K562 (cell line): ENCODE results near the gene CENPT. TPM values are rescaled to one million over a fixed set of nuclear protein-coding genes. Genes with fewer than 3 reads are reported as not detected.

Experiments used
- ATAC-seq: fragments of 200-7000 bp; cut with Tn5 transposase; 3 replicates; pipeline ENCODE4 v1.9.1; 2020; ENCODE audit warnings: moderate library complexity
- BruUV-seq: library from RNA; stranded (reverse); fragments of 400-500 nt; replicated peaks from 2 replicates; lab custom pipeline; 2021; lab: Mats Ljungman, UMichigan
- CTCF ChIA-PET: fragments of 300-600 bp; formaldehyde crosslinking; extraction: SDS; loops from one replicate; lab custom pipeline; 2021; ENCODE audit warnings: low intra/inter-chr PET ratio; lab: Yijun Ruan, JAX
- POLR2A ChIA-PET: fragments of 300-600, 350-650 bp; sonication (Branson Sonifier 250); formaldehyde crosslinking; extraction: SDS; loops from one replicate; lab custom pipeline; 2021; ENCODE audit warnings: antibody characterized with exemption, inconsistent platforms; lab: Yijun Ruan, JAX
- DNase-seq, 4 experiments: peaks; one replicate each; pipeline versions ENCODE4 v3.0.0 to v3.0.0-alpha.2; 2011 to 2018; ENCODE audit warnings: low spot score in 3 of 4, mixed read lengths in 3 of 4; ENCODE audit errors: extremely low read depth in 1 of 4
- FAIRE-seq: peaks from 2 replicates; lab custom pipeline; 2011; peaks lifted over from hg19 to GRCh38; lab: Jason Lieb, UNC
- H2AFZ ChIP-seq: 2 replicates; pipeline ENCODE4 v1.6.0; 2011; ENCODE audit warnings: low read depth, low read length, control low read depth, inconsistent platforms
- H3K27ac ChIP-seq: fragments of 200-600 bp; 3 replicates; pipeline ENCODE4 v1.8.0; 2011; ENCODE audit warnings: low read depth, mild to moderate bottlenecking, control low read depth, inconsistent platforms, low read length, moderate library complexity, mixed read lengths; ENCODE audit errors: extremely low read depth
- H3K27me3 ChIP-seq, 2 experiments: fragments of 300-600 bp in 1 of 2; 2 replicates in 1 of 2; 3 replicates in 1 of 2; pipeline versions ENCODE4 v1.6.0 to v1.8.0; 2011; ENCODE audit warnings: inconsistent platforms in 2 of 2, low read length in 2 of 2, mild to moderate bottlenecking in 1 of 2, mixed read lengths in 1 of 2, moderate library complexity in 1 of 2; ENCODE audit not compliant: control insufficient read depth in 2 of 2, insufficient read depth in 2 of 2
- H3K36me3 ChIP-seq: fragments of 300-600 bp; 3 replicates; pipeline ENCODE4 v1.8.0; 2011; ENCODE audit warnings: mild to moderate bottlenecking, low read length, inconsistent platforms; ENCODE audit not compliant: control insufficient read depth, insufficient read depth
- H3K4me1 ChIP-seq, 2 experiments: fragments of 200-600 bp in 1 of 2; replicated peaks in 1 of 2; 2 replicates in 1 of 2; 3 replicates in 1 of 2; pipeline versions ENCODE4 v1.5.1 to v1.8.0; 2011; ENCODE audit warnings: inconsistent platforms in 2 of 2, low read length in 2 of 2, mild to moderate bottlenecking in 1 of 2, mixed read lengths in 1 of 2, moderate library complexity in 1 of 2; ENCODE audit not compliant: control insufficient read depth in 2 of 2, insufficient read depth in 2 of 2
- H3K4me2 ChIP-seq: 2 replicates; pipeline ENCODE4 v1.6.1; 2011; ENCODE audit warnings: low read length, control low read depth, inconsistent platforms, mixed read lengths; ENCODE audit not compliant: insufficient read depth
- H3K4me3 ChIP-seq: fragments of 200-600 bp; sonication (generic), shearing (Covaris generic); 2 replicates; pipeline ENCODE4 v1.5.1; 2016; ENCODE audit warnings: control low read depth, inconsistent platforms
- H3K79me2 ChIP-seq: fragments of 200-600 bp; 3 replicates; pipeline ENCODE4 v1.8.0; 2011; ENCODE audit warnings: low read length, inconsistent platforms; ENCODE audit not compliant: control insufficient read depth, insufficient read depth
- H3K9ac ChIP-seq, 2 experiments: 2 replicates each; pipeline versions ENCODE4 v1.6.0 to v1.6.1; 2011; ENCODE audit warnings: low read depth in 2 of 2, low read length in 2 of 2, control low read depth in 1 of 2, inconsistent platforms in 1 of 2, mild to moderate bottlenecking in 1 of 2, mixed read lengths in 1 of 2; ENCODE audit not compliant: insufficient read depth in 1 of 2
- H3K9me1 ChIP-seq: one replicate; pipeline ENCODE4 v1.6.0; 2011; ENCODE audit warnings: inconsistent platforms, mild to moderate bottlenecking, low read length, moderate library complexity; ENCODE audit not compliant: control insufficient read depth, insufficient read depth
- H3K9me3 ChIP-seq: replicated peaks from 2 replicates; pipeline ENCODE4 v1.5.1; 2011; ENCODE audit warnings: low read depth, low read length, inconsistent platforms; ENCODE audit not compliant: control insufficient read depth, insufficient read depth
- H4K20me1 ChIP-seq: replicated peaks from 2 replicates; pipeline ENCODE4 v1.6.1; 2011; ENCODE audit warnings: low read length, inconsistent platforms, mixed read lengths; ENCODE audit not compliant: control insufficient read depth, insufficient read depth
- ETS2 ChIP-seq: IDR thresholded peaks from 2 replicates; pipeline ENCODE4 v1.6.1; 2016; ENCODE audit warnings: borderline replicate concordance, missing genetic modification characterization, mild to moderate bottlenecking, moderate library complexity, missing compliant biosample characterization; ENCODE audit not compliant: poor library complexity, severe bottlenecking
- EWSR1 ChIP-seq: fragments of 450-650 bp; IDR thresholded peaks from 2 replicates; pipeline ENCODE4 v1.6.1; 2018; ENCODE audit warnings: borderline replicate concordance, mild to moderate bottlenecking, low read depth, moderate library complexity; ENCODE audit not compliant: partially characterized antibody
- HNRNPK ChIP-seq: fragments of 200-400 bp; formaldehyde crosslinking; IDR thresholded peaks from one replicate; pipeline ENCODE4 v1.6.1; 2018; ENCODE audit warnings: mild to moderate bottlenecking, low read depth, low read length; ENCODE audit not compliant: poor library complexity, severe bottlenecking
- KAT7 ChIP-seq: sonication (generic); formaldehyde crosslinking; IDR thresholded peaks from 2 replicates; pipeline ENCODE4 v1.8.0; 2022; ENCODE audit warnings: missing genetic modification reagents, mild to moderate bottlenecking, borderline replicate concordance
- KDM1A ChIP-seq, 2 experiments: fragments of 450-650 bp; IDR thresholded peaks; 2 replicates each; pipeline ENCODE4 v1.6.1; 2016; ENCODE audit warnings: mild to moderate bottlenecking in 2 of 2
- KDM5B ChIP-seq: fragments of 200-600 bp; sonication (generic); IDR thresholded peaks from 2 replicates; pipeline ENCODE4 v1.6.1; 2012; ENCODE audit warnings: low read depth, mild to moderate bottlenecking, moderate library complexity, low read length, control low read depth, inconsistent platforms; ENCODE audit not compliant: insufficient replicate concordance
- MBD1 ChIP-seq: fragments of 250-450 bp; sonication (Bioruptor Pico); IDR thresholded peaks from 2 replicates; pipeline ENCODE4 v1.8.0; 2022; ENCODE audit warnings: inconsistent platforms
- MEF2A ChIP-seq: IDR thresholded peaks from 2 replicates; pipeline ENCODE4 v1.6.1; 2011; ENCODE audit warnings: low read depth, mild to moderate bottlenecking, low read length, moderate library complexity; ENCODE audit not compliant: control insufficient read depth
- PHF21A ChIP-seq: fragments of 450-650 bp; IDR thresholded peaks from 2 replicates; pipeline ENCODE4 v1.6.1; 2017; ENCODE audit warnings: low read depth, borderline replicate concordance
- POLR3A ChIP-seq: IDR thresholded peaks from 2 replicates; pipeline ENCODE4 v1.6.1; 2011; ENCODE audit warnings: borderline replicate concordance, mild to moderate bottlenecking, moderate library complexity; ENCODE audit not compliant: insufficient read length, insufficient read depth; ENCODE audit errors: extremely low read depth
- SLC30A9 ChIP-seq: fragments of 250-450 bp; sonication (Bioruptor Pico); IDR thresholded peaks from 2 replicates; pipeline ENCODE4 v1.8.0; 2022; ENCODE audit warnings: mild to moderate bottlenecking, moderate library complexity
- ZNF561 ChIP-seq: fragments of 450-650 bp; formaldehyde crosslinking; conservative IDR thresholded peaks from 2 replicates; pipeline ENCODE4 v1.4.0; 2020; ENCODE audit warnings: mild to moderate bottlenecking, moderate library complexity
- WGBS: fragments of 100-300 bp; shearing (Covaris generic); methylation state at CpG from one replicate; pipeline ENCODE4 v1.1.6; 2016; ENCODE audit warnings: low coverage, mixed read lengths; ENCODE audit not compliant: insufficient coverage; ENCODE audit errors: missing lambda C conversion rate; 5-methylcytosine and 5-hydroxymethylcytosine counted together
- in situ Hi-C: fragments of 300-500 bp; cut with MboI; formaldehyde crosslinking; loops from 4 replicates; pipeline ENCODE4 v1.15.0; 2018; ENCODE audit warnings: inconsistent platforms, mixed read lengths
- intact Hi-C: fragments of 100-400 bp; cut with micrococcal nuclease; formaldehyde crosslinking; loops from 2 replicates; pipeline ENCODE4 v1.14.2; 2022
- polyA plus RNA-seq, 8 experiments: library from polyadenylated mRNA; depleted of rRNA in 4 of 8; stranded (reverse) in 5 of 8; unstranded in 3 of 8; fragments of >200 nt; fragmentation: Nextera tagmentation in 2 of 8; fragmentation: Illumina TruSeq in 1 of 8; extraction: Ambion mirVana in 2 of 8; extraction: Trizol in 1 of 8; gene quantifications; 2 replicates each; pipeline versions ENCODE4 v1.2.1 to v1.2.3, GENCODE V29; 2011 to 2014; ENCODE audit warnings: inconsistent platforms in 1 of 8, missing spikeins in 1 of 8
- total RNA-seq, 7 experiments: library from RNA; depleted of rRNA in 6 of 7; stranded (reverse); fragments of >200 nt in 6 of 7; fragmentation: Illumina TruSeq in 2 of 7; extraction: Trizol in 2 of 7; gene quantifications; 2 replicates each; pipeline versions ENCODE4 v1.2.1 to v1.2.3, GENCODE V29; 2011 to 2021; ENCODE audit warnings: low replicate concordance in 1 of 7

CENPT gene
- total and polyA plus RNA-seq, 9 of the 15 experiments (the other 6 are each of a cell fraction or from before 2014, with no cell fraction given) = 3.6 to 94.2 (median 44.1) TPM

DNA sequence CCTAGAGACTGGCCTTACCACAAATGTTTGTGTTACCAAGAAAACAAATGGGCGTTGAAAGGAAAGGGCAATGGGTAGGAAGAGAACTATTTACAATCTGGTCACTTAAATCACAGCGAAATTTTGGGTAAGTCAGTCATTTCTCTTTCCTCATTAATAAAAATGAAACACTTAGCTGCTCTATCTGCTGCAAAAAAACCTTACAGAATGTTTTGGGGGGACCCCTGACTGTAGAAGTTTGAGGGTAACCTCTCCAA is 1.5 kb downstream of the CENPT start:
- Histone ChIP-seq H2AFZ (peak overlapping the region; percentile 81), H3K9ac (peak overlapping the region; percentile 94), H3K4me2 (peak overlapping the region; percentile 84), H3K27me3 (no peaks in the 10 kb centered on the region), H3K9me3 (no peaks in the 10 kb centered on the region), H4K20me1 (no peaks in the 10 kb centered on the region; the same call in 1 of the 2 replicates), H3K79me2 (peaks cover 80% of the 10 kb centered on the region), H3K4me1 (peaks cover 34 to 57% of the 10 kb centered on the region in 2 experiments), H3K4me3 (peak overlapping the region; percentile 99), H3K9me1 (peaks cover 5% of the 10 kb centered on the region), H3K36me3 (peaks cover 28% of the 10 kb centered on the region), H3K27ac (peak overlapping the region; percentile 77)
- intact Hi-C loops = loop anchor here (2.0 kb wide), 1 partner anchor 47 kb away; the partner anchor contains the start of gene PSKH1
- FAIRE-seq (no peak), ATAC-seq (no peak), DNase-seq (no peak)
- TF ChIP-seq PHF21A = peak; percentile 86
- no peak for TF ChIP-seq KDM5B
- no peak for TF ChIP-seq ETS2
- TF ChIP-seq KDM1A (IDR thresholded peaks at IDR 0.05) = peak in 1 of 2 experiments; percentile 50; a peak in 1 of 4 replicates
- no peak for TF ChIP-seq POLR3A
- no peak for TF ChIP-seq SLC30A9 (CRISPR knock-in tag)
- TF ChIP-seq MBD1 (CRISPR knock-in tag) = 0 out of 2 replicates have a peak, but pooled peaks have one; percentile 16
- no peak for TF ChIP-seq ZNF561 (CRISPR knock-in tag)
- TF ChIP-seq HNRNPK = no peak
- no peak for TF ChIP-seq EWSR1
- no peak for TF ChIP-seq MEF2A
- 0 out of 2 replicates have a peak, but pooled peaks have one; percentile 83 for TF ChIP-seq KAT7 (CRISPR knock-in tag)
- ChIA-PET CTCF (no interaction called here), POLR2A (interaction anchor here (0.6 to 2.7 kb wide), 11 partner anchors 9 to 383 kb away, joined by 3 to 10 read pairs (median 4); partner anchors contain the start of gene PARD6A)
- BruUV-seq = TSS peak; percentile 64
- in situ Hi-C loops = no loop called here
- 9% methylated on average over 2 of the region's 2 CpGs for WGBS
